Natural killer cell (primary cell): ENCODE data around the gene ELFN1. TPM values are rescaled to one million over a fixed set of nuclear protein-coding genes. Genes with fewer than 3 reads are reported as not detected.

Experiments
- ATAC-seq, 3 donors: fragments of 150-1000 bp in 2 of 3; fragments of 200-7000 bp in 1 of 3; cut with Tn5 transposase; 1 replicate in 1 of 3; 2 replicates in 2 of 3; pipeline ENCODE4 v1.10.0; 2021; ENCODE audit warnings: mild to moderate bottlenecking in 2 of 3, moderate library complexity in 2 of 3
- DNase-seq, 2 donors: peaks; one replicate each; pipeline versions ENCODE4 v3.0.0 to v3.0.0-alpha.2; 2013 to 2021; ENCODE audit warnings: mixed read lengths in 1 of 2
- H3K27ac ChIP-seq: one replicate; pipeline ENCODE4 v1.5.1; 2013; ENCODE audit warnings: mild to moderate bottlenecking, low read length
- H3K27me3 ChIP-seq: one replicate; pipeline ENCODE4 v1.6.1; 2013; ENCODE audit warnings: low read length; ENCODE audit not compliant: control insufficient read depth, insufficient read depth
- H3K36me3 ChIP-seq: one replicate; pipeline ENCODE4 v1.6.1; 2013; ENCODE audit warnings: low read length; ENCODE audit not compliant: control insufficient read depth, insufficient read depth
- H3K4me1 ChIP-seq: one replicate; pipeline ENCODE4 v1.6.1; 2013; ENCODE audit warnings: low read length; ENCODE audit not compliant: control insufficient read depth, insufficient read depth
- H3K4me3 ChIP-seq: one replicate; pipeline ENCODE4 v1.5.1; 2013; ENCODE audit warnings: low read length
- H3K9me3 ChIP-seq: one replicate; pipeline ENCODE4 v1.6.1; 2013; ENCODE audit warnings: low read length; ENCODE audit not compliant: control insufficient read depth, insufficient read depth
- H3K27ac Mint-ChIP-seq, 2 donors: one replicate each; pipeline ENCODE4 v1.8.0; 2022; ENCODE audit warnings: mild to moderate bottlenecking in 2 of 2, mixed read lengths in 2 of 2, moderate library complexity in 1 of 2
- H3K27me3 Mint-ChIP-seq, 2 donors: one replicate each; pipeline ENCODE4 v1.8.0; 2022; ENCODE audit warnings: low read depth in 2 of 2, mixed read lengths in 2 of 2
- H3K36me3 Mint-ChIP-seq: one replicate; pipeline ENCODE4 v1.8.0; 2022; ENCODE audit warnings: mixed read lengths
- H3K4me1 Mint-ChIP-seq, 2 donors: one replicate each; pipeline ENCODE4 v1.8.0; 2022; ENCODE audit warnings: mixed read lengths in 2 of 2
- H3K4me3 Mint-ChIP-seq: one replicate; pipeline ENCODE4 v1.8.0; 2022; ENCODE audit warnings: mild to moderate bottlenecking, moderate library complexity, mixed read lengths
- H3K9me3 Mint-ChIP-seq, 2 donors: one replicate each; pipeline ENCODE4 v1.8.0; 2022; ENCODE audit warnings: mixed read lengths in 2 of 2
- CTCF ChIP-seq: fragments of 200-600 bp; IDR thresholded peaks from one replicate; pipeline ENCODE4 v1.8.0; 2022; ENCODE audit warnings: antibody characterized with exemption
- WGBS: methylation state at CpG from one replicate; pipeline ENCODE4 v1.1.7; 2013; ENCODE audit warnings: missing lambda C conversion rate; ENCODE audit not compliant: insufficient coverage; 5-methylcytosine and 5-hydroxymethylcytosine counted together
- intact Hi-C: fragments of 100-400 bp; cut with micrococcal nuclease; formaldehyde crosslinking; loops from one replicate; pipeline ENCODE4 v1.14.2; 2022
- total RNA-seq, 4 donors: library from RNA; stranded (reverse); fragments of 120-200 nt in 1 of 4; gene quantifications; one replicate each; pipeline versions ENCODE4 v1.2.3 to v1.2.4, GENCODE V29; 2013 to 2022

Gene ELFN1
- total RNA-seq, 3 donors from 2014 or later (not counting 1 experiment from before 2014, with no cell fraction given) = 0.30 to 0.45 TPM; not detected in 1

- H3K4me3 Mint-ChIP-seq = no peak overlapping the region
- 84% methylated on average over 10 of the region's 10 CpGs for WGBS
- no peak for DNase-seq
Measured at GRCh38 chr7:1622441-1622840, 47.6 kb upstream of the ELFN1 start.

DNA sequence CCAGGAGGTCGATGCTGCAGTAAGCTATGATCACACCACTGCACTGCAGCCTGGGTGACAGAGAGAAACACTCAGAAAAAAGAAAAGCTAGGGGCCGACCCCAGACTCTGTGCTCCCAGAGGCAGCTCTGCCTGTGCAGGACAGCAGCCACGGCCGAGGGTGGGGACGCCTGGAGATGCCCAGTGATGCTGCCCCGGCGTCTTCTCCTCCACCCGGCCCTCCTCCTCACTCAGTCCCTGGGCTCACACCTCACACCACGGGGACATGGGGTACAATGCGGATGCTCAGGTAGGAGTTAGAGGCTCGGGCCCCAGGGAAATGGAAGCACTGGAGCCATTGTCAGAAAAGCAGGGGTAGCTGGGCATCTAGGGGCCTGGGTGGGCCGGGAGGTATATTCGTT lies 46.3 kb upstream of the ELFN1 start:
- no peak overlapping the region for H3K27ac ChIP-seq
- H3K4me1 ChIP-seq = no peaks in the 10 kb centered on the region
- DNase-seq (no peak), ATAC-seq (no peak)
- Mint-ChIP-seq H3K36me3 (no peaks in the 10 kb centered on the region), H3K4me3 (no peak overlapping the region), H3K4me1 (no peaks in the 10 kb centered on the region), H3K27me3 (peaks cover 0 to 7% of the 10 kb centered on the region in 2 donors), H3K9me3 (no peaks in the 10 kb centered on the region), H3K27ac (no peak overlapping the region)
- intact Hi-C loops = no loop called here
- no peaks in the 10 kb centered on the region for H3K27me3 ChIP-seq
- WGBS = 90% methylated on average over 13 of the region's 13 CpGs
- H3K4me3 ChIP-seq = no peak overlapping the region
- no peak for TF ChIP-seq CTCF
- no peaks in the 10 kb centered on the region for H3K36me3 ChIP-seq
- no peaks in the 10 kb centered on the region for H3K9me3 ChIP-seq

More at GRCh38 chr7:1622441-1622840, 47.6 kb upstream of the ELFN1 start:
- H3K27ac Mint-ChIP-seq = no peak overlapping the region
- H3K36me3 Mint-ChIP-seq = no peaks in the 10 kb centered on the region
- intact Hi-C loops = no loop called here
- H3K4me1 ChIP-seq = no peaks in the 10 kb centered on the region
- no peak overlapping the region for H3K27ac ChIP-seq
- H3K4me1 Mint-ChIP-seq = no peaks in the 10 kb centered on the region
- no peak for TF ChIP-seq CTCF
- no peaks in the 10 kb centered on the region for H3K36me3 ChIP-seq
- H3K9me3 Mint-ChIP-seq = no peaks in the 10 kb centered on the region
- H3K27me3 ChIP-seq = no peaks in the 10 kb centered on the region
- H3K4me3 ChIP-seq = no peak overlapping the region
- peaks cover 0 to 6% of the 10 kb centered on the region in 2 donors for H3K27me3 Mint-ChIP-seq
- no peaks in the 10 kb centered on the region for H3K9me3 ChIP-seq
- no peak for ATAC-seq

DNA sequence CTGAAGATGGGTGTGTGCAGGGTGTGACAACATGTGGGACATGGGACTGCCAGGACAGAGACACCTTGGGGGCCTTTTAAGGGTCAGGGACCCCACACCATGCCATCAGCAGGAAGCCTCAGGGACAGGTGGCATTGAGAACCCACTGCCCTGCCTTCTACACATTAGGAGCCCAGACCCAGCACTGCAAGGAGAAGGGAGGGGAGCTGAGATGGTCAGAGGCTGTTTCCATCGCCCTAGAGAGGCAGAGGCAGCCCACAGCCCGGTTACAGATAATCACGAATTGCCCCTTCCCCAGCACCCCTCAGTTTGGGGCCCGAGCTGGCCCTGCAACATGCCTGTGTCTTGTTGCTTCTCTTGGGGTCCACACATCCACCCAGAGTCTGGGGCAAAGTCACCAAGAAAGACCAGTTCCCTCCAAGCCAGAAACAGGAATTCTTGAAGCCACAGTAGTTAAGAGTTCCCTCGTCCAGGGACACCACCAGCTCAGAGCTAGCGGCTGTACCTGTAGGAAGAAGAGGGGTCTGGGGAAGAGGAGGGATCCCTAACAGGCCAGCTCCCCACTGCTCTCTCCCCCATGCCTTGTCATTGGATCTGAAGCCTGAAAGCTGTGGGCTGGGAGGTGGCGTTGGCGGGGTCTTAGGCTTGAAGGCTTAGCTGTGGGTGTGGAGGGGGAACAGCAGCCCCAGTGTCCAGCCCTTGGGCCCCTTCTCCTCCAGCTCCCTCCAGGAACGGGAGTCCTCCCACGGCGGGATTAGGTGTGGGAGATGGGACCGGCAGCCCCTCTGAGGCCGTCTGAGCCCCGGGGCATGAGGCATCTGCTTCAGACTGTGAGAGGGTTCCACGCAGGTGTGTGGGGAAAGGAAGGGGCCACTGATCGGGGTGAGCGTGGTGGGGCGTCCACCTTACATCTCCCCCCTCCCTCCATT lies 44.8 kb upstream of the ELFN1 start:
- Histone ChIP-seq H3K4me1 (no peaks in the 10 kb centered on the region), H3K27ac (no peak overlapping the region), H3K9me3 (no peaks in the 10 kb centered on the region), H3K27me3 (no peaks in the 10 kb centered on the region), H3K36me3 (no peaks in the 10 kb centered on the region), H3K4me3 (no peak overlapping the region)
- no peak for TF ChIP-seq CTCF
- DNase-seq (no peak), ATAC-seq (peak in 1 of 3 donors; percentile 32)
- no peaks in the 10 kb centered on the region for H3K36me3 Mint-ChIP-seq
- no peaks in the 10 kb centered on the region for H3K4me1 Mint-ChIP-seq
- 80% methylated on average over 8 of the region's 18 CpGs for WGBS
- intact Hi-C loops = no loop called here
- H3K4me3 Mint-ChIP-seq = no peak overlapping the region
- no peak overlapping the region for H3K27ac Mint-ChIP-seq
- H3K9me3 Mint-ChIP-seq = no peaks in the 10 kb centered on the region
- H3K27me3 Mint-ChIP-seq = peaks cover under 1 to 10% of the 10 kb centered on the region in 2 donors
